PC-9 (cell line): ENCODE data around the gene TBX10.

Source experiments
- EZH2 ChIP-seq: fragments of 200-600 bp; sonication (generic); IDR thresholded peaks from 2 replicates; pipeline ENCODE4 v1.8.0; 2017; ENCODE audit warnings: antibody characterized with exemption, low read depth
- TF ChIP-seq, protein P1 (sequence below): fragments of 200-600 bp; sonication (generic); conservative IDR thresholded peaks from 2 replicates; pipeline ENCODE4 v1.6.1; 2017; ENCODE audit warnings: mixed run types, antibody characterized with exemption, mild to moderate bottlenecking, moderate library complexity

DNA sequence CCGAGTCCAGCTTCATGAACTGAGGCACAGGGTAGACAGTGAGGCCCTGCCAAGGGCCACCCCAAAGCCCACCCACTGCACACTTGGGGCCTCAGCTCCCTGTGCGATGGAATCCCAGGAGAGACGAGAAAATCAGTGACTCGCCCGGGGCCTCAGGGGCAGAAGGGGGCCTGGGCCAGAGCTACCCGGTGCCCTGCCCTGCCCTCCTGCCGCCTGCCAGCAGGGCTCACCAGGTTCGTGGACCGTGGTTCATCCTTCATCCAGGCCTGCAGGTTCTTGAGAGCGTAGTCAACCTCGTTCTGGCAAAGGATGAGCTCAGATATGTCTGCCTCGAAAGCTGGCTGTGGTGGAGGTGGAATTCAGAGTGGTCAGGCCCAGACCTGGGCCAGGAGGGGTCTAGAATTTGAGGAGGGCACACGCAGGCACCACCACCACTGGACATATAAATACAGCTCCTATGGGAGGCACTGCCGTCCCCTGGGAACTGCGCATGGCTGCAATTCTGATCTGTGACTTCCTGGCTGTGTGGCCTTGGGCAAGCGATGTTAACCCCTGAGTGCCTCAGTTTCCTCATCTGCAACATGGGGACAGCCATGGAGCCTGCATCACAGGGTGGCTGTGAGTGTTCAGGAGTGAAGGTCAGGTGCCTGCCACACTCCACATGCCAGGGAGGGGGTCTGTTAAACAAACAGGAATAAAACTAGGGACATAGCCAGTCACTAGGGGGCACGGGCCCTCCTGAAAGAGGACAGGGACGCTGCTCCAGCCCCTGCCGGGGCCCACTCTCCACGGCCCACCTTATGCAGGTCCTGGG, 27.3 kb upstream of the TBX10 start:
- TF ChIP-seq, protein P1, sequence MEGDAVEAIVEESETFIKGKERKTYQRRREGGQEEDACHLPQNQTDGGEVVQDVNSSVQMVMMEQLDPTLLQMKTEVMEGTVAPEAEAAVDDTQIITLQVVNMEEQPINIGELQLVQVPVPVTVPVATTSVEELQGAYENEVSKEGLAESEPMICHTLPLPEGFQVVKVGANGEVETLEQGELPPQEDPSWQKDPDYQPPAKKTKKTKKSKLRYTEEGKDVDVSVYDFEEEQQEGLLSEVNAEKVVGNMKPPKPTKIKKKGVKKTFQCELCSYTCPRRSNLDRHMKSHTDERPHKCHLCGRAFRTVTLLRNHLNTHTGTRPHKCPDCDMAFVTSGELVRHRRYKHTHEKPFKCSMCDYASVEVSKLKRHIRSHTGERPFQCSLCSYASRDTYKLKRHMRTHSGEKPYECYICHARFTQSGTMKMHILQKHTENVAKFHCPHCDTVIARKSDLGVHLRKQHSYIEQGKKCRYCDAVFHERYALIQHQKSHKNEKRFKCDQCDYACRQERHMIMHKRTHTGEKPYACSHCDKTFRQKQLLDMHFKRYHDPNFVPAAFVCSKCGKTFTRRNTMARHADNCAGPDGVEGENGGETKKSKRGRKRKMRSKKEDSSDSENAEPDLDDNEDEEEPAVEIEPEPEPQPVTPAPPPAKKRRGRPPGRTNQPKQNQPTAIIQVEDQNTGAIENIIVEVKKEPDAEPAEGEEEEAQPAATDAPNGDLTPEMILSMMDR: no peak
- TF ChIP-seq EZH2: no peak
